H9 (cell line): ENCODE measurements around the gene ZGRF1. TPM values are rescaled to one million over a fixed set of nuclear protein-coding genes. Genes with fewer than 3 reads are reported as not detected.

Experiments
- DNase-seq: peaks from one replicate; pipeline ENCODE4 v3.0.0-alpha.2; 2017
- H2AFZ ChIP-seq: one replicate; pipeline ENCODE4 v1.6.1; 2013; ENCODE audit warnings: mild to moderate bottlenecking, low read length, control low read depth, moderate library complexity
- H2AK5ac ChIP-seq: 2 replicates; pipeline ENCODE4 v1.6.1; 2013; ENCODE audit warnings: low read length, control low read depth, mixed read lengths; ENCODE audit not compliant: insufficient read length
- H2BK120ac ChIP-seq: one replicate; pipeline ENCODE4 v1.6.1; 2013; ENCODE audit warnings: low read depth, mild to moderate bottlenecking, low read length, control low read depth, inconsistent platforms; ENCODE audit not compliant: poor library complexity, severe bottlenecking
- H2BK12ac ChIP-seq: 2 replicates; pipeline ENCODE4 v1.6.1; 2013; ENCODE audit warnings: low read length, control low read depth, mixed read lengths, low read depth; ENCODE audit not compliant: insufficient read length
- H2BK15ac ChIP-seq: 2 replicates; pipeline ENCODE4 v1.6.1; 2013; ENCODE audit warnings: low read depth, low read length, control low read depth
- H2BK20ac ChIP-seq: one replicate; pipeline ENCODE4 v1.6.1; 2013; ENCODE audit warnings: low read depth, mild to moderate bottlenecking, low read length, control low read depth, inconsistent platforms; ENCODE audit not compliant: poor library complexity, severe bottlenecking
- H2BK5ac ChIP-seq: 2 replicates; pipeline ENCODE4 v1.6.1; 2013; ENCODE audit warnings: low read length, control low read depth, mixed read lengths; ENCODE audit not compliant: insufficient read length
- H3K14ac ChIP-seq: 2 replicates; pipeline ENCODE4 v1.6.1; 2013; ENCODE audit warnings: low read length, control low read depth; ENCODE audit not compliant: insufficient read depth
- H3K18ac ChIP-seq: 2 replicates; pipeline ENCODE4 v1.6.1; 2013; ENCODE audit warnings: low read depth, mild to moderate bottlenecking, mixed read lengths, low read length, control low read depth; ENCODE audit not compliant: insufficient read length
- H3K23ac ChIP-seq: 2 replicates; pipeline ENCODE4 v1.6.1; 2013; ENCODE audit warnings: low read length, control low read depth, mixed read lengths, low read depth; ENCODE audit not compliant: insufficient read length
- H3K23me2 ChIP-seq: 2 replicates; pipeline ENCODE4 v1.6.1; 2013; ENCODE audit warnings: low read depth, mild to moderate bottlenecking, mixed read lengths, low read length, control low read depth; ENCODE audit not compliant: insufficient read length, poor library complexity, severe bottlenecking
- H3K27ac ChIP-seq: 2 replicates; pipeline ENCODE4 v1.5.1; 2013; ENCODE audit warnings: low read length, control low read depth, mixed read lengths, low read depth; ENCODE audit not compliant: insufficient read length
- H3K27me3 ChIP-seq: 2 replicates; pipeline ENCODE4 v1.6.1; 2013; ENCODE audit warnings: low read length, control low read depth, inconsistent platforms; ENCODE audit not compliant: insufficient read depth
- H3K4ac ChIP-seq: 2 replicates; pipeline ENCODE4 v1.6.1; 2013; ENCODE audit warnings: low read depth, mild to moderate bottlenecking, control low read depth, inconsistent platforms, low read length, moderate library complexity
- H3K4me1 ChIP-seq: 2 replicates; pipeline ENCODE4 v1.6.1; 2013; ENCODE audit warnings: low read length, control low read depth, inconsistent platforms; ENCODE audit not compliant: insufficient read depth
- H3K4me2 ChIP-seq: 2 replicates; pipeline ENCODE4 v1.6.1; 2013; ENCODE audit warnings: low read length, control low read depth, mixed read lengths; ENCODE audit not compliant: insufficient read length, insufficient read depth
- H3K56ac ChIP-seq: 2 replicates; pipeline ENCODE4 v1.6.1; 2013; ENCODE audit warnings: low read depth, mild to moderate bottlenecking, mixed read lengths, low read length, control low read depth; ENCODE audit not compliant: insufficient read length
- H3K79me1 ChIP-seq: 2 replicates; pipeline ENCODE4 v1.6.1; 2013; ENCODE audit warnings: low read depth, mild to moderate bottlenecking, moderate library complexity, low read length, control low read depth, inconsistent platforms; ENCODE audit not compliant: insufficient read depth, poor library complexity, severe bottlenecking
- H3K79me2 ChIP-seq: 2 replicates; pipeline ENCODE4 v1.6.1; 2013; ENCODE audit warnings: low read length, control low read depth, inconsistent platforms; ENCODE audit not compliant: insufficient read depth
- H3K9ac ChIP-seq: 2 replicates; pipeline ENCODE4 v1.6.1; 2013; ENCODE audit warnings: low read length, control low read depth, mixed read lengths; ENCODE audit not compliant: insufficient read length; ENCODE audit errors: extremely low read depth
- H3K9me3 ChIP-seq: one replicate; pipeline ENCODE4 v1.6.1; 2013; ENCODE audit warnings: low read depth, low read length, inconsistent platforms; ENCODE audit not compliant: control insufficient read depth
- H3T11ph ChIP-seq: one replicate; pipeline ENCODE4 v1.6.1; 2013; ENCODE audit warnings: mild to moderate bottlenecking, low read length, control low read depth, inconsistent platforms
- H4K20me1 ChIP-seq: one replicate; pipeline ENCODE4 v1.6.1; 2013; ENCODE audit not compliant: control insufficient read depth, insufficient read length, insufficient read depth
- H4K5ac ChIP-seq: 2 replicates; pipeline ENCODE4 v1.6.1; 2013; ENCODE audit warnings: low read depth, mild to moderate bottlenecking, mixed read lengths, low read length, control low read depth; ENCODE audit not compliant: insufficient read length
- H4K8ac ChIP-seq: replicated peaks from 2 replicates; pipeline ENCODE4 v1.6.1; 2013; ENCODE audit warnings: low read length, control low read depth, mixed read lengths, low read depth; ENCODE audit not compliant: insufficient read length
- H4K91ac ChIP-seq: 2 replicates; pipeline ENCODE4 v1.6.1; 2013; ENCODE audit warnings: low read depth, mild to moderate bottlenecking, moderate library complexity, mixed read lengths, low read length, control low read depth; ENCODE audit not compliant: insufficient read length
- H3K27ac Mint-ChIP-seq, 3 experiments: 2 replicates in 2 of 3; 3 replicates in 1 of 3; pipeline ENCODE4 v1.8.0; 2020 to 2021; ENCODE audit warnings: mixed read lengths in 3 of 3, mild to moderate bottlenecking in 1 of 3, moderate library complexity in 1 of 3
- H3K27me3 Mint-ChIP-seq: 2 replicates; pipeline ENCODE4 v1.8.0; 2021; ENCODE audit warnings: low read depth, mild to moderate bottlenecking, moderate library complexity, mixed read lengths
- H3K36me3 Mint-ChIP-seq, 3 experiments: 2 replicates in 2 of 3; 3 replicates in 1 of 3; pipeline ENCODE4 v1.8.0; 2020 to 2021; ENCODE audit warnings: low read depth in 3 of 3, mixed read lengths in 3 of 3; ENCODE audit not compliant: insufficient read depth in 1 of 3
- H3K4me1 Mint-ChIP-seq, 2 experiments: 2 replicates each; pipeline ENCODE4 v1.8.0; 2020; ENCODE audit warnings: mixed read lengths in 2 of 2
- H3K4me3 Mint-ChIP-seq, 2 experiments: 2 replicates in 1 of 2; 3 replicates in 1 of 2; pipeline ENCODE4 v1.8.0; 2020 to 2021; ENCODE audit warnings: mild to moderate bottlenecking in 2 of 2, mixed read lengths in 2 of 2, moderate library complexity in 1 of 2
- H3K9me3 Mint-ChIP-seq, 2 experiments: 2 replicates in 1 of 2; 3 replicates in 1 of 2; pipeline ENCODE4 v1.8.0; 2020; ENCODE audit warnings: mild to moderate bottlenecking in 2 of 2, mixed read lengths in 2 of 2, moderate library complexity in 1 of 2
- WGBS: extraction: QIAGEN DNeasy Blood & Tissue Kit; methylation state at CpG from one replicate; pipeline ENCODE4 v1.1.7; 2013; ENCODE audit warnings: missing lambda C conversion rate, low lambda C conversion rate, mixed read lengths; ENCODE audit not compliant: insufficient read length; ENCODE audit errors: extremely low coverage; 5-methylcytosine and 5-hydroxymethylcytosine counted together
- total RNA-seq: library from RNA; stranded (reverse); gene quantifications from 2 replicates; pipeline ENCODE4 v1.2.1, GENCODE V29; 2021
- TF ChIP-seq, protein P1 (sequence below): fragments of 200-600 bp; sonication (generic); conservative IDR thresholded peaks from 3 replicates; pipeline ENCODE4 v1.8.0; 2021; ENCODE audit warnings: antibody characterized with exemption, mild to moderate bottlenecking

Gene ZGRF1
- total RNA-seq, 1 experiment from 2014 or later = 38.3 TPM

DNA sequence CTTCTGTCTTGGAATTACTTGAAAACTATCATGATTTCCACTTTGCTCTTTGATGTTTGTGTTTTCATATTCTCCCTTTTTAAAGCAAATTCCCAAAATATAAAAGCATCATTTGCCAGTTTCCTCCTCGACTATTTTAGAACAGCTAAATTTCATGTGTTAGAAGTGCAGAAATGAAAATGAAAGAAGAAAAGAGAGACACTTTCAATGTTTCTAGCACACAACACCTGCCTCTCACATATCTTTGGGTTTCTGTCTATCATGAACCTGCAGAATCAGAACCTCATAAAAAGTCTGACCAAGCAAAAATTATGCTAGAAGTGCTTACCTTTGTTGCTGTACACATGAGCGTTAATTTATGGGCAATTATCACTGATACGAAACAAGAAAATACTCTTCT, 118.8 kb downstream of the ZGRF1 start:
- H3K4me1 Mint-ChIP-seq = peaks cover 53 to 75% of the 10 kb centered on the region in 2 experiments
- Histone ChIP-seq H3K23me2 (peaks cover 33% of the 10 kb centered on the region), H3K27ac (no peak overlapping the region), H2AK5ac (no peak overlapping the region), H3K56ac (no peak overlapping the region), H3K27me3 (peaks cover 91% of the 10 kb centered on the region), H2BK5ac (no peak overlapping the region), H3K14ac (no peak overlapping the region), H3K23ac (no peak overlapping the region), H3K4me2 (no peak overlapping the region), H2BK12ac (no peak overlapping the region), H3T11ph (no peak overlapping the region), H3K18ac (no peak overlapping the region), H3K4ac (no peak overlapping the region), H2BK120ac (no peak overlapping the region), H4K8ac (no peak overlapping the region), H3K79me1 (no peaks in the 10 kb centered on the region), H3K79me2 (no peaks in the 10 kb centered on the region), H4K5ac (no peak overlapping the region), H2BK15ac (no peak overlapping the region), H3K9ac (no peak overlapping the region), H4K20me1 (no peaks in the 10 kb centered on the region), H2BK20ac (no peak overlapping the region), H3K4me1 (no peaks in the 10 kb centered on the region; the same call in 1 of the 2 replicates), H4K91ac (no peak overlapping the region), H3K9me3 (no peaks in the 10 kb centered on the region), H2AFZ (no peak overlapping the region)
- TF ChIP-seq, protein P1, sequence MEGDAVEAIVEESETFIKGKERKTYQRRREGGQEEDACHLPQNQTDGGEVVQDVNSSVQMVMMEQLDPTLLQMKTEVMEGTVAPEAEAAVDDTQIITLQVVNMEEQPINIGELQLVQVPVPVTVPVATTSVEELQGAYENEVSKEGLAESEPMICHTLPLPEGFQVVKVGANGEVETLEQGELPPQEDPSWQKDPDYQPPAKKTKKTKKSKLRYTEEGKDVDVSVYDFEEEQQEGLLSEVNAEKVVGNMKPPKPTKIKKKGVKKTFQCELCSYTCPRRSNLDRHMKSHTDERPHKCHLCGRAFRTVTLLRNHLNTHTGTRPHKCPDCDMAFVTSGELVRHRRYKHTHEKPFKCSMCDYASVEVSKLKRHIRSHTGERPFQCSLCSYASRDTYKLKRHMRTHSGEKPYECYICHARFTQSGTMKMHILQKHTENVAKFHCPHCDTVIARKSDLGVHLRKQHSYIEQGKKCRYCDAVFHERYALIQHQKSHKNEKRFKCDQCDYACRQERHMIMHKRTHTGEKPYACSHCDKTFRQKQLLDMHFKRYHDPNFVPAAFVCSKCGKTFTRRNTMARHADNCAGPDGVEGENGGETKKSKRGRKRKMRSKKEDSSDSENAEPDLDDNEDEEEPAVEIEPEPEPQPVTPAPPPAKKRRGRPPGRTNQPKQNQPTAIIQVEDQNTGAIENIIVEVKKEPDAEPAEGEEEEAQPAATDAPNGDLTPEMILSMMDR = no peak
- WGBS = no CpG with 5 or more reads among the region's 3 CpGs
- H3K4me3 Mint-ChIP-seq = peak overlapping the region in 1 of 2 experiments; percentile 78; a peak in 2 of 5 replicates
- no peak overlapping the region for H3K27ac Mint-ChIP-seq
- H3K9me3 Mint-ChIP-seq = peaks cover 6 to 13% of the 10 kb centered on the region in 2 experiments; a peak in 3 of 5 replicates
- no peak for DNase-seq
- peaks cover 0 to 4% (median 0%) of the 10 kb centered on the region in 3 experiments; a peak in 2 of 7 replicates for H3K36me3 Mint-ChIP-seq
- peaks cover 99% of the 10 kb centered on the region for H3K27me3 Mint-ChIP-seq
